8988T (cell line): ENCODE data around the gene GAL.
A peak's percentile ranks its signal among the peaks of the same experiment; 100 is the strongest.

Source experiments
- DNase-seq: peaks from one replicate; pipeline ENCODE4 v3.0.0; 2011

Gene GAL

GRCh38 chr11:68659158-68659921 is 25.0 kb upstream of the GAL start:
- DNase-seq, result no peak

DNA sequence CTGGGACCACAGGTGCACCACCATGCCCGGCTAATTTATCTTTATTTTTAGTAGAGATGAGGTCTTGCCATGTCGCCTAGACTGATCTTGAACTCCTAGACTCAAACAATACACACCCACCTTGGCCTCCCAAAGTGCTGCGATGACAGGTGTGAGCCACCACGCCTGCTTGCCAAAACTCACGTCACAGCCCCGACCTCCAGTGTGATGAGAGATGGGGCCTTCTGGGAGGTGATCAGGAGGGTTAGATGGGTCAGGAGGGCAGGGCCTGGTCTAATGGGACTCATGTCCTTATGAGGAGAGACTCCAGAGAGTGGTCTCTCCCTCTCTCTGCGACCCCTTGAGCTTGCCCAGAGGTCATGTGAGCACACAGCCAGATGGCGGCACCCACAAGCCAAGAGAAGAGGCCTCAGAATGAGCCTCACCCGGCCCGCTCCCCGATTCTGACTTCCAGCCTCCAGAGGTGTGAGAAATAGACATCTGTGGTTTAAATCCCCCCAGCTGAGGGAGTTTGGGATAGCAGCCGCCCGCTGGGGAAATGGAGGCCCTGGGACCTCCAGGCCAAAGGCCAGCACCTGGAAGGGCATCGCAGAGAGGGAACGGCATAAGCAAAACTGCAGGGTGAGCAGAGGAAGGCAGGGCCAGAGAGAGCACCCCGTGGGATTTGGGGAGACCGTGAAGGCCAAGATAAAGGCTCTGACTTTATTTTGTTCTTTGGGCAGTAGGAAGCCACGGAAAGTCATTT is 24.1 kb upstream of the GAL start:
- no peak for DNase-seq

- DNase-seq, result no peak
These were observed 23.3 kb upstream of the GAL start for GRCh38 chr11:68661014-68661413.

DNA sequence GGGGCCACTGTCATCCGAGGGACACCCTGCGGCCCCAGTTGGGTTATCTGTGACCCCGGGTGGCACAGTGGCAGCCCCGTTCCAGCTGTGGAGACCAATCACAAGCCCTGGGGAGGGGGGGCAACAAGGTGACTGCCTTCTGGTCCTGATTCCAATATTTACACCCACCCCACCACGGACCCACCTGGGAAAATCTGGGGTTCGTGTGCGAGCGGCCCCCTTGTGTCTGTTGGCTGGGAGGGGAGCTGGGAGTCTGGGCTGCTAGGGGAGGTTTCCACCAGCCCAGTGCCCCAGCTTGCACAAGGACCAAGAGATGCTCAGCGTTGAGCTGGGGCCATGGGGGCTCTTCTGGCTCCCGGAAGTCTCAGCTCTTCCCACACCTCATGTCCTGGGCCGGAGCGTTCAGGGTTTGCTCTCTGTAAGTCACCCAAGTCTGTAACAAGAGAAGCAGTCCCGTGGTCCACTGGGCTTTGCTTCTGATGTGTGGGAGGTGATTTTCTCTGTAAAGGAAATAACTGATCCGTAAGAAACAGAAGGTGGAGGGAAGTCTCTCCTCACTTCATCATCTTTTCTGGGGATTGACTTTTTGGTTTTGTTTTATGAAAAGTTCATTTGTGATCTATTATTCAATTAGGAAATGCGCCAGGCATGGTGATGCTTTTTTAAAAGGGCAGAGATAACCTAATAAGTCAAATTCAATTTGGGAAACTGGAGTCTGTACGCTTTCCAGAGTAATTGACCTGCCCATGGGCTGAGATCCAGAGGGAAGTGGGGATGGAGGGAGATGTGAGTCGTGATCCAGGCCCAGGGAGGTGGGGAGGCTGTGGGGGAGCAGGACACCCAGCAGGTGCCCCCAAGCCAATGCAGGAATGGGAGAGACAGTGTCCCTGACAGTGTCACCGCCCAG is 22.4 kb upstream of the GAL start:
- DNase-seq, result no peak

DNA sequence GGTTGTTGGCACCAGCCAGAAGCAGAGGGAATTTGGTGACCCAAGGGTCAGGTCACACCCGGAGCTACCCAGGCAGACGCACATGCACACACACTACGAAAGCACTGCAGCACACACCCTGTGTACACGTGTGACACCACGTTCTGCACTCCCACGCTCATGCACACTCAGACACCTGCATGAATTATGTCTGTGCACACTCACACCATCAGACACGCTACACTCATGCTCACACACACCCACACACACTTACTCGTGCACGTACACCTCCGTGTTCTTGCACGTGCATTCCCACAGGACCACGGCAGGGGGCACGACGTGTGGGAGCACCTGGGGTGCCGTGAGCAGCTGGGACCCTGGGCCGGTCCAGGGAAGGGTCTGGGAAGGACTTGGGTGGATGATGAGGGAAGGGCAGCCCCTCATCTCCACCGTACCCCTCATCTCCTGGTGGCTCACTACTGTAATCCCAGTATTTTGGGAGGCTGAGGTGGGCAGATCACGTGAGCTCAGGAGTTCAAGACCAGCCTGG is 20.8 kb upstream of the GAL start:
- no peak for DNase-seq

DNA sequence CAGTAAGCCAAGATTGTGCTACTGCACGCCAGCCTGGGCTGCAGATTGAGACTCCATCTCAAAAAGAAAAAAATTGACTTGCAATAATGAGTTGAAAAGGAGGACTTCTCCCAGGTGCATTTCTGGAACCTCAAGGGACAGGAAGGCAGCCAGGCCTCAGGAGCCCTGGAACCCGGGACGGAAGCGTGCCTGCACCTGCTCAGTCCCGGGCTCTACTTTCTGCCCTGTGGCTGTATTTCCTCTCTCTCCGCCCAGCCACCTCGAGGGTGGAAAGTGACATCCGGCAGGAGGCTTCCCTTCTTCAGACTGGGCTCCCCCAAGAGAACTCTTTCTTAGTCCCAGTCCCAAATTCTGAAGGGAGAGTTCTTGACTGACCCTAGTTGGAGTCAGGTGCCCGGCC is 20.2 kb upstream of the GAL start:
- DNase-seq, result no peak

DNA sequence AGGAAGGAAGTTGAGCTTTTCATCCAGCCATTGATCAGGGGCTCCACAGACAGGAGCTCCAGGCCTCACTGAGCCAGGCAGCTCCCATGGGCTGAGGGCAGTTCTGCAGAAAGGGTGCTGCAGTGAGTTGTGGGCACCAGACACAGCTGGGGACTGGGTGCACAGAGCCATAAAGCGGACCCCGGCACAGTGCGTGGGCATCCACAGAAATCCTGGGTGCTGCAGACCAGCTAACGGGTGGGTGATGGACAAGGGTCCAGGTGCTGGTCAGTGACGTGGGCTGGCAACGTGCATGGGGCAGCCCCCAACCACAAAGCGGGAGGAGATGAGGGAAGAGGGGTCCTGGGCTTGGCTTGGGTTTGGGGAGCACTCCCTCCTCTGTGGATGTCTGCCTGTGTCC is 19.4 kb upstream of the GAL start:
- no peak for DNase-seq

DNA sequence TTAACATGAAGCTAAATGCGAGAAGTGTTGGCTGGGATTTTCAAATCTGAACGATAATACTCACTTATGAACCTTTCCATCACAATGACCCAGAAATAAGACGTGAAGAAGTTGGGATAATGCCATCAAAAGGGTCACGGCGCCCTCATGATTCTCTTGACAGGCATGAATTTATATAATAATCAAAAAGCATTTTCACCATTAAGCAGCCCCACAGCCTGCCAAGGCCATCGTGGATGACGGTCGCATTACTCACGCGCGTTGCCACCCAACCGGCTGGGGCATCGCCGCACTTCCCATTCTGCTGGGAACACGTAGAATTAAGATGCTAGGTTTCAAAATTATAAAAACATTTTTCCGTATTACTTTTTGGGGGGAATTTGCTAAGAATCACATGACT is 18.9 kb upstream of the GAL start:
- DNase-seq, result no peak

- DNase-seq, result no peak
These were observed 17.5 kb upstream of the GAL start for GRCh38 chr11:68666849-68667248.

- DNase-seq, result no peak
These were observed 16.5 kb upstream of the GAL start for GRCh38 chr11:68667511-68668500.

GRCh38 chr11:68669301-68670090 is 14.8 kb upstream of the GAL start:
- no peak for DNase-seq

GRCh38 chr11:68670208-68670992 is 13.9 kb upstream of the GAL start:
- DNase-seq, result no peak

DNA sequence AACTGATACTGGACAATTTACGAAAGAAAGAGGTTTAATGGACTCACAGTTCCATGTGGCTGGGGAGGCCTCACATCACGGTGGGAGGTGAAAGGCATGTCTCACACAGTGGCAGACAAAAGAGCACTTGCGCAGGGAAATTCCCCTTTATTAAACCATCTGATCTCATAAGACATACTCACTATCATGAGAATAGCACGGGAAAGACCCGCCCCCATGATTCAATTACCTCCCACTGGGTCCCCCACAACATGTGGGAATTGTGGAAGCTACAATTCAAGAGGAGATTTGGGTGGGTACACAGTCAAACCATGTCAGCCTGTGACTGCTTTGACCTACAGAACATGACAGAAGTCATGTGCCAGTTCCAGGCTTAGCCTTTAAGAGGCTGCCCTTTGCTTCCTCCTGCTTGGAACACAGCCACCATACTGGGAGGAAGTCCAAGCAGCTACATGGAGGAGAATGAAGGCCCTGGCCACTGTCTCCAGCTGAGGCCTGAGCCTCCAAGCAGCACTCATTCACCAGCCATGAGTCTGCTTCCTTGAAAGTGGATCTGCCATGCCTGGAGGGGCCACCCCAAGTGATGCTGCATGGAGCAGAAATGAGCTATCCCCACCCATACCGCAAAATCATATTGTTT is 10.9 kb upstream of the GAL start:
- no peak for DNase-seq

DNA sequence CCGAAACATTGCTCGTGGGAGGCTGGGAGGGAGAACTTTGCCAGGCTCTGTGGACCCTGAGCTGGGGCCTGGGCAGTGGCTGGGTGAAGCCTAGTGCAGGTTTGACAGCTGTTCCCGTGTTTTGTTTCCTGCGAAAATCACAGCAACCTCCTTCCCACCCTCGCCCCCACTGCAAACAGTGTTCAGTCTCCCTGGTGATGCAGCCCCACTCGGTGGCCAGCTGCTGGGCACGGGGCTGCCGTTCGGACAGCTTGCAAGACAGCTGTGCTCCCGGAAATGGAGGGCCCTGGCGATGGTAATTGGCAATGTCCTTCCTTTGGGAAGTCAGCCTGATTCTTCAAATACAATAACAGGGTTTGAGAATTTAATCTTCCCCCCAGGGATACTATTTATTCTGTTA is 10.4 kb upstream of the GAL start:
- DNase-seq, result no peak

- DNase-seq, result no peak
These were observed 9.9 kb upstream of the GAL start for GRCh38 chr11:68674461-68674860.

DNA sequence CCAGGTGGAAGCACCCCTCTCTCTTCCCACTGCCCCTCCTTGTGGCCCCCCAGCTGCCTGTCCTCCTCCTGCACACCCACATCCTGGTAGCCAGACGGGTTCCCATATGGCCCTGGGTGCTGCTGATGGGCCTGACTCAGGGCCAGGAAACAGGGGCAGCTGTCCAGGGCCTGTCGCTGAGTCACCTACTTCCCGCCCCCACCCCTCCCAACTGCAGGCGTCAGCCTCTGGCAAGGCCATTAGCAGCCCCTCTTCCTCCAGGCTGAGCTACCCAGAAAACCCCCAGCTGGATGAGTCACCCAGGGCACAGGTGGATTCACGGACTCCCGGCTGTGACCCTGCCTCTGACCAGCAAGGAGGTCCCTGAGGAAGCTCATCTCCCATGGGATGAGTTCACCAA is 6.9 kb upstream of the GAL start:
- DNase-seq, result peak; percentile 95

DNA sequence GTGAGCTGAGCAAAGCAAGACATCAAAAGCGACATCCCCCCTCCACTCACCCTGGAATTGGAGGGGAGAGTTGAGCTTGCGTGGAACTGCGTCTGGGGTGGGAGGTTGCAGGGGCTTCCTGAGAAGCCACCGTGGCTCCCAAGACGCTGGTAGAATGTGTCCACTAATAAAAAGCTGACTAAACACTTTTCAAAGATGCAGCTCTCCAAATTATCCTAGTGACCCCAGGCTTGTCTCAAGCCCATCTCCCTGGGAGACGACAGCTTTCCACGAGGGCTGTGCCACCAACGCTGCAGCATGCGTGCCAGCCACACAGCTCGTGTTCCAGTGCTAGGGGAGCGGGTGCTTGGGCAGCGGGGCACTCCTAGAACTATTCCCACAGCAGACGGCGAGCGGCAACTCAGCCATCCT is 6.3 kb upstream of the GAL start:
- no peak for DNase-seq

DNA sequence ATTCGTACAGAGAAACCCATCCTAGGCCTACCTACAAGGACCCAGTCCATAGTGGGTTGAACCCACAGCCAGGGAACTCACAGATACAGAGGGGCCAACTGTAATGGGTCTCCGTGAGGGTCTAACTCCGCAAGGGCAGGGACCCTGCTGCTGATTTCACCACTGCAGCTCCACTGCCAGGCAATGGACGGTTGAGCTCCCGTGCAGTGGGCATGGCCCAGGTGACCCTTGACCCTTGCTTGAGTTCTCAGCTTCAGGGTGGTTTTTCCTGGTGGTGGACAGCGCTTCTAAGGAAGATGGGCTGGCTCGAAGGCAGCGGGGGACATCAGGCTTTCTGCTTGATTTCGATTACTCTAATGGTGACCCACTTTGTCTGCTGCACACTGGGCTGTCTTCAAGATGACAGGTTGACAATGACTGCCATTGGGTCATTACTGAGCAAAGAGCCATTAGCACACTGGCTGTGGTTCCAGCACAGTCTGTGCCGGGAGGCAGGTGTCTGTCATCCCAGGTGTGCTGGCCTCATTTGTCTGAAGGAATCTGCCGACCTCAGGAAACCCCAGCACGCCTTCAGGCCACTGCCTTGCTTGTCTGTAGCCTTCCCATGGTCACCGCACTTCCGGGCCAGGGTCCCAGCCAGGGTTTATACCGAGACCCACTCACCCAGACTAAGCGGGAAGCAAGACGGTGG is 3.7 kb upstream of the GAL start:
- DNase-seq, result no peak

DNA sequence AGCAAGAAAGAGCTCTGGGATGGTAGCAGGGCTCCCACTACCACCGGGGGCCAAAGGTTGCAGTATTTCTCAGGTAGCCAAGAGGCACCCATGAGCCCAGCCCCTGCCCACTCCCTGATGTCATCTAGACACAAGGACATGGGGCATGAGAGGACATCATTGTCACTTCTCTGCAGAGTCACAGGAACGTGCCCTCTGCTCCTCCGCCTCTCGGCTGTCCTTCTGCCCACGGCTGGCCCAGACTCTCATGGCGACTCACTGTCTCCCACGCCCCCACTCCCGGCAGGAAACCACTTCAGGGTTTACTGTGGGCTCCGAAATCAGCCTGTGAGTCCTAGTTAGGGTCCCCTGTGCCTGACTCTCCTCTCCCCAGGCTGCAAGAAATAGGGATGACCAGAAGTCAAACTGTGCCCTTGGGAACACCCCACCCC is 1.8 kb upstream of the GAL start:
- DNase-seq, result no peak
